ENCODE results near the gene PRKAR2A. TPM values are rescaled to one million over a fixed set of nuclear protein-coding genes. Genes with fewer than 3 reads are reported as not detected.
"Not testable (repeated sequence)": the region's sequence is repeated elsewhere in the genome, so short reads cannot be mapped to it uniquely, and the experiment has no call there.

The PRKAR2A gene
- total and polyA plus RNA-seq, 7 experiments from 2014 or later, result 10.3 to 45.1 (median 33.3) TPM

GRCh38 chr3:48776854-48777253, 70.8 kb downstream of the PRKAR2A start:
- CTCF ChIA-PET, result no interaction called here
- H3K4me1 ChIP-seq (ENCODE audit: control insufficient read depth in 2 of 2, insufficient read depth in 2 of 2, low read length in 2 of 2), result no peaks in the 10 kb centered on the region
- peaks cover 0 to 13% (median 3%) of the 10 kb centered on the region in 3 experiments for H3K36me3 ChIP-seq (ENCODE audit: control insufficient read depth in 2 of 3, insufficient read depth in 3 of 3, low read length in 3 of 3)
- peak overlapping the region in 1 of 9 donors; percentile 11 for H3K27ac Mint-ChIP-seq
- H3K9me3 Mint-ChIP-seq, result no peaks in the 10 kb centered on the region
- intact Hi-C loops (cut with micrococcal nuclease), result no loop called here
- H3K27ac ChIP-seq (ENCODE audit: low read depth, low read length), result no peak overlapping the region
- H3K27me3 Mint-ChIP-seq, result no peaks in the 10 kb centered on the region
- no peaks in the 10 kb centered on the region for H3K27me3 ChIP-seq (ENCODE audit: control insufficient read depth in 2 of 2, insufficient read depth in 2 of 2, low read length in 2 of 2)
- POLR2A ChIA-PET, result no interaction called here
- DNase-seq, result no peak
- no peak overlapping the region for H3K4me3 Mint-ChIP-seq
- H3K36me3 Mint-ChIP-seq, result peaks cover 5 to 27% (median 8%) of the 10 kb centered on the region in 5 donors
- no peak overlapping the region for H3K4me3 ChIP-seq (ENCODE audit: low read length)
- ATAC-seq, result no peak
- H3K4me1 Mint-ChIP-seq, result no peaks in the 10 kb centered on the region
- H3K9me3 ChIP-seq (ENCODE audit: control insufficient read depth in 2 of 3, low read length in 3 of 3), result no peaks in the 10 kb centered on the region

GRCh38 chr3:48770192-48770502, 77.5 kb downstream of the PRKAR2A start:
- H3K27me3 ChIP-seq (ENCODE audit: control insufficient read depth in 2 of 2, insufficient read depth in 2 of 2, low read length in 2 of 2), result no peaks in the 10 kb centered on the region
- Mint-ChIP-seq H3K36me3 (peaks cover 6 to 35% (median 15%) of the 10 kb centered on the region in 5 donors), H3K4me1 (peaks cover 0 to 2% (median 0%) of the 10 kb centered on the region in 7 donors), H3K4me3 (no peak overlapping the region), H3K27ac (peak overlapping the region in 3 of 9 donors; percentile 34 to 76 (median 58)), H3K27me3 (no peaks in the 10 kb centered on the region), H3K9me3 (no peaks in the 10 kb centered on the region)
- POLR2A ChIA-PET, result no interaction called here
- H3K4me3 ChIP-seq (ENCODE audit: low read length), result no peak overlapping the region
- ATAC-seq, result no peak
- CTCF ChIA-PET, result no interaction called here
- DNase-seq, result no peak
- no peaks in the 10 kb centered on the region for H3K9me3 ChIP-seq (ENCODE audit: control insufficient read depth in 2 of 3, low read length in 3 of 3)
- intact Hi-C loops (cut with micrococcal nuclease), result no loop called here
- peaks cover 0 to 23% (median 6%) of the 10 kb centered on the region in 3 experiments for H3K36me3 ChIP-seq (ENCODE audit: control insufficient read depth in 2 of 3, insufficient read depth in 3 of 3, low read length in 3 of 3)
- no peak overlapping the region for H3K27ac ChIP-seq (ENCODE audit: low read depth, low read length)
- no peaks in the 10 kb centered on the region for H3K4me1 ChIP-seq (ENCODE audit: control insufficient read depth in 2 of 2, insufficient read depth in 2 of 2, low read length in 2 of 2)

- CTCF ChIA-PET, result interaction anchor here (0.5 to 0.7 kb wide), 2 partner anchors 12 to 762 kb away, joined by 3 read pairs; no protein-coding TSS in a partner anchor
These were observed 82.3 kb downstream of the PRKAR2A start for GRCh38 chr3:48765376-48765775.

GRCh38 chr3:48762816-48763215, 84.9 kb downstream of the PRKAR2A start:
- peaks cover 0 to 44% (median 14%) of the 10 kb centered on the region in 5 donors for H3K36me3 Mint-ChIP-seq
- H3K9me3 Mint-ChIP-seq, result no peaks in the 10 kb centered on the region
- no peaks in the 10 kb centered on the region for H3K4me1 ChIP-seq (ENCODE audit: control insufficient read depth in 2 of 2, insufficient read depth in 2 of 2, low read length in 2 of 2)
- no peaks in the 10 kb centered on the region for H3K27me3 ChIP-seq (ENCODE audit: control insufficient read depth in 2 of 2, insufficient read depth in 2 of 2, low read length in 2 of 2)
- H3K27me3 Mint-ChIP-seq, result no peaks in the 10 kb centered on the region
- intact Hi-C loops (cut with micrococcal nuclease), result no loop called here
- peak overlapping the region in 2 of 9 donors; percentile 45 to 80 for H3K27ac Mint-ChIP-seq
- H3K9me3 ChIP-seq (ENCODE audit: control insufficient read depth in 2 of 3, low read length in 3 of 3), result no peaks in the 10 kb centered on the region
- no peak overlapping the region for H3K4me3 Mint-ChIP-seq
- no peak for ATAC-seq
- H3K27ac ChIP-seq (ENCODE audit: low read depth, low read length), result no peak overlapping the region
- POLR2A ChIA-PET, result no interaction called here
- H3K4me3 ChIP-seq (ENCODE audit: low read length), result no peak overlapping the region
- peaks cover 0 to 2% (median 0%) of the 10 kb centered on the region in 7 donors for H3K4me1 Mint-ChIP-seq
- CTCF ChIA-PET, result no interaction called here
- no peak for DNase-seq
- H3K36me3 ChIP-seq (ENCODE audit: control insufficient read depth in 2 of 3, insufficient read depth in 3 of 3, low read length in 3 of 3), result peaks cover 0 to 36% (median 0%) of the 10 kb centered on the region in 3 experiments

More at GRCh38 chr3:48765376-48765775, 82.3 kb downstream of the PRKAR2A start:
- ATAC-seq (peak; percentile 45), DNase-seq (no peak)
- H3K36me3 ChIP-seq (ENCODE audit: control insufficient read depth in 2 of 3, insufficient read depth in 3 of 3, low read length in 3 of 3), result peaks cover 0 to 23% (median 3%) of the 10 kb centered on the region in 3 experiments
- no peak overlapping the region for H3K4me3 ChIP-seq (ENCODE audit: low read length)
- H3K27me3 Mint-ChIP-seq, result no peaks in the 10 kb centered on the region
- H3K27ac Mint-ChIP-seq, result peak overlapping the region in 2 of 9 donors; percentile 0 to 26
- no peaks in the 10 kb centered on the region for H3K27me3 ChIP-seq (ENCODE audit: control insufficient read depth in 2 of 2, insufficient read depth in 2 of 2, low read length in 2 of 2)
- H3K4me3 Mint-ChIP-seq, result no peak overlapping the region
- POLR2A ChIA-PET, result no interaction called here
- H3K27ac ChIP-seq (ENCODE audit: low read depth, low read length), result no peak overlapping the region
- H3K4me1 Mint-ChIP-seq, result peaks cover 0 to 3% (median 0%) of the 10 kb centered on the region in 7 donors
- intact Hi-C loops (cut with micrococcal nuclease), result loop anchor here in 1 of 2 donors (5.0 kb wide), 1 partner anchor 82 kb away; the partner anchor contains the start of gene PRKAR2A
- H3K9me3 ChIP-seq (ENCODE audit: control insufficient read depth in 2 of 3, low read length in 3 of 3), result no peaks in the 10 kb centered on the region
- H3K36me3 Mint-ChIP-seq, result peaks cover 2 to 39% (median 10%) of the 10 kb centered on the region in 5 donors
- H3K9me3 Mint-ChIP-seq, result no peaks in the 10 kb centered on the region
- no peaks in the 10 kb centered on the region for H3K4me1 ChIP-seq (ENCODE audit: control insufficient read depth in 2 of 2, insufficient read depth in 2 of 2, low read length in 2 of 2)

GRCh38 chr3:48759991-48760540, 87.6 kb downstream of the PRKAR2A start:
- H3K27ac ChIP-seq (ENCODE audit: low read depth, low read length); H3K4me3 ChIP-seq (ENCODE audit: low read length); H3K27me3 ChIP-seq (ENCODE audit: control insufficient read depth in 2 of 2, insufficient read depth in 2 of 2, low read length in 2 of 2); H3K4me1 Mint-ChIP-seq; intact Hi-C loops (cut with micrococcal nuclease); H3K27me3 Mint-ChIP-seq; DNase-seq; H3K9me3 ChIP-seq (ENCODE audit: control insufficient read depth in 2 of 3, low read length in 3 of 3); H3K9me3 Mint-ChIP-seq; H3K4me1 ChIP-seq (ENCODE audit: control insufficient read depth in 2 of 2, insufficient read depth in 2 of 2, low read length in 2 of 2); H3K27ac Mint-ChIP-seq; H3K4me3 Mint-ChIP-seq; ATAC-seq: not testable (repeated sequence)
- H3K36me3 Mint-ChIP-seq, result peaks cover 0 to 49% (median 12%) of the 10 kb centered on the region in 5 donors
- ChIA-PET POLR2A (interaction anchor here (0.5 kb wide), 1 partner anchor 87 kb away, joined by 3 read pairs; no protein-coding TSS in a partner anchor), CTCF (interaction anchor here (0.7 kb wide), 1 partner anchor 139 kb away, joined by 3 read pairs; the partner anchor contains the start of gene SLC25A20)
- H3K36me3 ChIP-seq (ENCODE audit: control insufficient read depth in 2 of 3, insufficient read depth in 3 of 3, low read length in 3 of 3), result peaks cover 0 to 36% (median 0%) of the 10 kb centered on the region in 3 experiments

GRCh38 chr3:48759531-48759930, 88.1 kb downstream of the PRKAR2A start:
- CTCF ChIA-PET, result interaction anchor here (0.7 kb wide), 1 partner anchor 139 kb away, joined by 3 read pairs; the partner anchor contains the start of gene SLC25A20
- intact Hi-C loops (cut with micrococcal nuclease); DNase-seq: not testable (repeated sequence)

GRCh38 chr3:48759071-48759470, 88.6 kb downstream of the PRKAR2A start:
- Histone ChIP-seq H3K4me3 (ENCODE audit: low read length) (no peak overlapping the region), H3K27me3 (ENCODE audit: control insufficient read depth in 2 of 2, insufficient read depth in 2 of 2, low read length in 2 of 2) (no peaks in the 10 kb centered on the region), H3K36me3 (ENCODE audit: control insufficient read depth in 2 of 3, insufficient read depth in 3 of 3, low read length in 3 of 3) (peaks cover 0 to 30% (median 0%) of the 10 kb centered on the region in 3 experiments), H3K27ac (ENCODE audit: low read depth, low read length) (no peak overlapping the region), H3K9me3 (ENCODE audit: control insufficient read depth in 2 of 3, low read length in 3 of 3) (no peaks in the 10 kb centered on the region), H3K4me1 (ENCODE audit: control insufficient read depth in 2 of 2, insufficient read depth in 2 of 2, low read length in 2 of 2) (no peaks in the 10 kb centered on the region)
- ChIA-PET CTCF (no interaction called here), POLR2A (no interaction called here)
- DNase-seq (no peak), ATAC-seq (no peak)
- H3K4me1 Mint-ChIP-seq, result peaks cover 0 to 2% (median 0%) of the 10 kb centered on the region in 7 donors
- no peak overlapping the region for H3K4me3 Mint-ChIP-seq
- intact Hi-C loops (cut with micrococcal nuclease), result no loop called here
- peaks cover 0 to 42% (median 5%) of the 10 kb centered on the region in 5 donors for H3K36me3 Mint-ChIP-seq
- no peak overlapping the region for H3K27ac Mint-ChIP-seq
- no peaks in the 10 kb centered on the region for H3K9me3 Mint-ChIP-seq
- no peaks in the 10 kb centered on the region for H3K27me3 Mint-ChIP-seq

More at GRCh38 chr3:48759531-48759930, 88.1 kb downstream of the PRKAR2A start:
- H3K4me1 ChIP-seq (ENCODE audit: control insufficient read depth in 2 of 2, insufficient read depth in 2 of 2, low read length in 2 of 2); H3K9me3 Mint-ChIP-seq; H3K4me3 ChIP-seq (ENCODE audit: low read length); POLR2A ChIA-PET; H3K4me3 Mint-ChIP-seq; H3K27ac ChIP-seq (ENCODE audit: low read depth, low read length); H3K27me3 ChIP-seq (ENCODE audit: control insufficient read depth in 2 of 2, insufficient read depth in 2 of 2, low read length in 2 of 2); H3K27me3 Mint-ChIP-seq; H3K9me3 ChIP-seq (ENCODE audit: control insufficient read depth in 2 of 3, low read length in 3 of 3); ATAC-seq; H3K4me1 Mint-ChIP-seq; H3K27ac Mint-ChIP-seq: not testable (repeated sequence)
- peaks cover 0 to 46% (median 8%) of the 10 kb centered on the region in 5 donors for H3K36me3 Mint-ChIP-seq
- peaks cover 0 to 35% (median 0%) of the 10 kb centered on the region in 3 experiments for H3K36me3 ChIP-seq (ENCODE audit: control insufficient read depth in 2 of 3, insufficient read depth in 3 of 3, low read length in 3 of 3)
